B cell (primary cell): Measurements from ENCODE around the gene ZNF385D. TPM values are rescaled to one million over a fixed set of nuclear protein-coding genes. Genes with fewer than 3 reads are reported as not detected.

ENCODE experiments used
- ATAC-seq: fragments of 200-7000 bp; cut with Tn5 transposase; one replicate; pipeline ENCODE4 v1.10.0; 2021; ENCODE audit warnings: low read depth, mild to moderate bottlenecking, moderate number of reproducible peaks, moderate library complexity
- CTCF ChIA-PET: fragments of 350-600 bp; sonication (Branson Sonifier 250); formaldehyde crosslinking; loops from one replicate; lab custom pipeline; 2021; ENCODE audit warnings: antibody characterized with exemption, inconsistent platforms; lab: Charles Lee
- POLR2A ChIA-PET: fragments of 350-600 bp; sonication (Branson Sonifier 250); formaldehyde crosslinking; loops from one replicate; lab custom pipeline; 2021; ENCODE audit warnings: antibody characterized with exemption; lab: Charles Lee
- DNase-seq: peaks from one replicate; pipeline ENCODE4 v3.0.0; 2013
- H2AFZ ChIP-seq: 2 replicates; pipeline ENCODE4 v1.6.1; 2012; ENCODE audit warnings: mild to moderate bottlenecking, low read depth, low read length; ENCODE audit not compliant: insufficient read depth, poor library complexity, severe bottlenecking
- H3K27ac ChIP-seq, 2 donors: 1 replicate in 1 of 2; 2 replicates in 1 of 2; pipeline ENCODE4 v1.5.1; 2012 to 2013; ENCODE audit warnings: low read length in 2 of 2, mild to moderate bottlenecking in 2 of 2, moderate library complexity in 1 of 2
- H3K27me3 ChIP-seq, 4 experiments: fragments of 200-600 bp in 1 of 4; sonication (generic) in 1 of 4; replicated peaks in 1 of 4; 1 replicate in 2 of 4; 2 replicates in 2 of 4; pipeline versions ENCODE4 v1.6.1 to v1.7.0; 2013 to 2016; ENCODE audit warnings: low read length in 3 of 4, mild to moderate bottlenecking in 2 of 4, mixed read lengths in 1 of 4, moderate library complexity in 1 of 4; ENCODE audit not compliant: insufficient read depth in 4 of 4, control insufficient read depth in 3 of 4; ENCODE audit errors: control extremely low read depth in 1 of 4
- H3K36me3 ChIP-seq, 2 experiments: replicated peaks in 1 of 2; 1 replicate in 1 of 2; 2 replicates in 1 of 2; pipeline versions ENCODE4 v1.6.1 to v1.7.1; 2013; ENCODE audit warnings: low read length in 1 of 2; ENCODE audit not compliant: insufficient read depth in 2 of 2, control insufficient read depth in 1 of 2; ENCODE audit errors: control extremely low read depth in 1 of 2, extremely low read depth in 1 of 2
- H3K4me1 ChIP-seq, 2 donors: fragments of 200-600 bp in 1 of 2; sonication (generic) in 1 of 2; 1 replicate in 1 of 2; 2 replicates in 1 of 2; pipeline versions ENCODE4 v1.5.1 to v1.6.1; 2013 to 2017; ENCODE audit warnings: low read length in 2 of 2; ENCODE audit not compliant: control insufficient read depth in 2 of 2, insufficient read depth in 2 of 2
- H3K4me2 ChIP-seq: replicated peaks from 2 replicates; pipeline ENCODE3; 2012; ENCODE audit warnings: mild to moderate bottlenecking, low read depth, low read length; ENCODE audit not compliant: poor library complexity, severe bottlenecking
- H3K4me3 ChIP-seq, 5 experiments: fragments of 200-600 bp in 1 of 5; sonication (generic) in 1 of 5; 1 replicate in 3 of 5; 2 replicates in 2 of 5; pipeline versions ENCODE4 v1.5.1 to v1.7.0; 2011 to 2016; ENCODE audit warnings: low read length in 4 of 5, mild to moderate bottlenecking in 4 of 5, low read depth in 2 of 5, control low read depth in 1 of 5, moderate library complexity in 1 of 5; ENCODE audit not compliant: insufficient read depth in 1 of 5; ENCODE audit errors: control extremely low read depth in 1 of 5, extremely low read depth in 1 of 5
- H3K79me2 ChIP-seq: fragments of 200-600 bp; sonication (generic); one replicate; pipeline ENCODE4 v1.6.0; 2016; ENCODE audit warnings: low read length; ENCODE audit not compliant: control insufficient read depth, insufficient read depth
- H3K9ac ChIP-seq: fragments of 200-600 bp; sonication (generic); 2 replicates; pipeline ENCODE4 v1.6.1; 2017; ENCODE audit warnings: mild to moderate bottlenecking, low read length, moderate library complexity
- H3K9me3 ChIP-seq, 3 donors: one replicate each; pipeline versions ENCODE4 v1.6.1 to v1.7.1; 2013; ENCODE audit warnings: low read length in 2 of 3; ENCODE audit not compliant: control insufficient read depth in 2 of 3, insufficient read depth in 1 of 3; ENCODE audit errors: control extremely low read depth in 1 of 3
- H4K20me1 ChIP-seq: 2 replicates; pipeline ENCODE4 v1.6.0; 2012; ENCODE audit warnings: mild to moderate bottlenecking, low read length; ENCODE audit not compliant: insufficient read depth, control insufficient read depth, poor library complexity, severe bottlenecking
- H3K27ac Mint-ChIP-seq: one replicate; pipeline ENCODE4 v1.8.0; 2021; ENCODE audit warnings: mixed read lengths
- H3K27me3 Mint-ChIP-seq: one replicate; pipeline ENCODE4 v1.8.0; 2021; ENCODE audit warnings: mixed read lengths
- H3K4me1 Mint-ChIP-seq: one replicate; pipeline ENCODE4 v1.8.0; 2021; ENCODE audit warnings: mixed read lengths
- H3K4me3 Mint-ChIP-seq: one replicate; pipeline ENCODE4 v1.8.0; 2021; ENCODE audit warnings: mixed read lengths
- H3K9me3 Mint-ChIP-seq: one replicate; pipeline ENCODE4 v1.8.0; 2022; ENCODE audit warnings: mixed read lengths; ENCODE audit not compliant: insufficient read depth
- EZH2 ChIP-seq: IDR thresholded peaks from 2 replicates; pipeline ENCODE4 v1.6.1; 2012; ENCODE audit warnings: borderline replicate concordance, low read depth, mild to moderate bottlenecking, moderate library complexity, low read length; ENCODE audit not compliant: insufficient read depth, poor library complexity, severe bottlenecking
- WGBS: methylation state at CpG from one replicate; pipeline ENCODE4 v1.1.5; 2013; ENCODE audit warnings: missing lambda C conversion rate; ENCODE audit not compliant: insufficient coverage; 5-methylcytosine and 5-hydroxymethylcytosine counted together
- intact Hi-C: fragments of 100-400 bp; cut with micrococcal nuclease; formaldehyde crosslinking; loops from one replicate; pipeline ENCODE4 v1.10.0; 2022
- polyA plus RNA-seq: library from polyadenylated mRNA; depleted of rRNA; stranded (reverse); fragments of >200 nt; gene quantifications from 2 replicates; pipeline ENCODE4 v1.2.3, GENCODE V29; 2012
- total RNA-seq, 2 donors: library from RNA; stranded (reverse); fragments of 120-200 nt in 1 of 2; gene quantifications; 1 replicate in 1 of 2; 2 replicates in 1 of 2; pipeline versions ENCODE4 v1.2.3 to v1.2.4, GENCODE V29; 2013 to 2022
- TF ChIP-seq, protein P1 (sequence below): fragments of 200-600 bp; IDR thresholded peaks from one replicate; pipeline ENCODE4 v1.8.0; 2022; ENCODE audit warnings: antibody characterized with exemption, mild to moderate bottlenecking

The ZNF385D gene
- total and polyA plus RNA-seq, 2 donors (not counting 1 experiment from before 2014, with no cell fraction given): not detected

DNA sequence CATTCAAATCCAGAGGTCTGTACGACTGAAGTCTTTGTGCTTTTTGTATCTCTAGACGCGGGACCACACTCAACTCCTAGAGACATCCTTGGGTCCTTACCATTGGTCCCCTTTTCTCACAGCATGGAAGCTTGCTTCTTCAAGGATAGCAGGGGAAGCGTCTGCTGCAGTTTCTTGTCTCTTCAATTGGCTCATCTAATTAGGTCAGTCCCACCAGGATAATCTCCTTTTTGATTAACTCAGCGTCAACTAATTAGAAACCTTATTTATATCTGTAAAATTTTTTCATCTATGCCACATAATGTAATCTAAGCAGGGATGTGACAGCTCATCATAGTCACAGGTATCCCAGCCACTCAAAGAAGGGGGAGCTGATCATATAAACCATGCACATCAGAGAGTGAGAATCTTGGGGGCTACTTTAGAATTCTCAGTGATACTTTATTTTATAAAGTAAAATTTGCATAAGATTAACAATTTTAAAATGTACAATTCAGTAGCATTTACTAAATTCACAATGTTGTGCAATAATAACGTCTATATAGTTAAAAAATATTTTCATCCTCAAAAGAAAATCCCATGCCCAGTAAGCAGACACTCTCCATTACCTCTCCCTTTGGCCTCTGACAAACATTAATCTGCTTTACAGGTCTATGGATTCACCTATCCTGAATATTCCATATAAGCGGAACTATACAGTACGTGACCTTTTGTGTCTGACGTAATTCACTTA is 47.5 kb upstream of the ZNF385D start:
- no peaks in the 10 kb centered on the region for H3K36me3 ChIP-seq
- intact Hi-C loops: no loop called here
- Mint-ChIP-seq H3K9me3 (peaks cover 8% of the 10 kb centered on the region), H3K4me3 (no peak overlapping the region), H3K4me1 (no peaks in the 10 kb centered on the region), H3K27me3 (no peaks in the 10 kb centered on the region), H3K27ac (no peak overlapping the region)
- POLR2A ChIA-PET: no interaction called here
- DNase-seq (no peak), ATAC-seq (no peak)
- 91% methylated on average over 8 of the region's 9 CpGs for WGBS
- no peaks in the 10 kb centered on the region for H3K79me2 ChIP-seq
- H3K9me3 ChIP-seq: no peaks in the 10 kb centered on the region
- no peaks in the 10 kb centered on the region for H4K20me1 ChIP-seq
- no peaks in the 10 kb centered on the region for H3K27me3 ChIP-seq
- CTCF ChIA-PET: no interaction called here
- no peak overlapping the region for H2AFZ ChIP-seq
- no peak for TF ChIP-seq EZH2
- TF ChIP-seq, protein P1, sequence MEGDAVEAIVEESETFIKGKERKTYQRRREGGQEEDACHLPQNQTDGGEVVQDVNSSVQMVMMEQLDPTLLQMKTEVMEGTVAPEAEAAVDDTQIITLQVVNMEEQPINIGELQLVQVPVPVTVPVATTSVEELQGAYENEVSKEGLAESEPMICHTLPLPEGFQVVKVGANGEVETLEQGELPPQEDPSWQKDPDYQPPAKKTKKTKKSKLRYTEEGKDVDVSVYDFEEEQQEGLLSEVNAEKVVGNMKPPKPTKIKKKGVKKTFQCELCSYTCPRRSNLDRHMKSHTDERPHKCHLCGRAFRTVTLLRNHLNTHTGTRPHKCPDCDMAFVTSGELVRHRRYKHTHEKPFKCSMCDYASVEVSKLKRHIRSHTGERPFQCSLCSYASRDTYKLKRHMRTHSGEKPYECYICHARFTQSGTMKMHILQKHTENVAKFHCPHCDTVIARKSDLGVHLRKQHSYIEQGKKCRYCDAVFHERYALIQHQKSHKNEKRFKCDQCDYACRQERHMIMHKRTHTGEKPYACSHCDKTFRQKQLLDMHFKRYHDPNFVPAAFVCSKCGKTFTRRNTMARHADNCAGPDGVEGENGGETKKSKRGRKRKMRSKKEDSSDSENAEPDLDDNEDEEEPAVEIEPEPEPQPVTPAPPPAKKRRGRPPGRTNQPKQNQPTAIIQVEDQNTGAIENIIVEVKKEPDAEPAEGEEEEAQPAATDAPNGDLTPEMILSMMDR: no peak
- H3K9ac ChIP-seq: no peak overlapping the region
- no peak overlapping the region for H3K27ac ChIP-seq
- H3K4me2 ChIP-seq: no peak overlapping the region
- H3K4me1 ChIP-seq: no peaks in the 10 kb centered on the region
- no peak overlapping the region for H3K4me3 ChIP-seq

DNA sequence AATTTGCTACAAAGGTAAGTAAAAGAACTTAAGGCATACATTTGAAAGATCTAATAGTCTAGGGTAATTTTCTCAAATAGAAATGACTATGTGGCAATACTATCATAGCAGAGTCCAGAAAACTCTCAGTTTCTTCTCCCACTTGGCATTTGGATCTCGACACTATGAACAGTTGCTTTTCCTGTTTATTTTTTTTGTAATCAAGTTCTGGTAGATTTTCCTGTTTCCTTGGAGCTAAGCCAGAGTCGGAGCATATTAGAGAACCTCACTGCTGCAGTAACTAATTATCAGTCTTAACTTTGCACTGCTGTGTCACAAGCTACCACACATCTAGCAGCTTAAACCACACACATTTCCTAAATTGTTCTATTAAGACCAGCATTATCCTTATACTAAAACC is 44.9 kb upstream of the ZNF385D start:
- no peaks in the 10 kb centered on the region for H3K79me2 ChIP-seq
- intact Hi-C loops: no loop called here
- H3K4me1 ChIP-seq: no peaks in the 10 kb centered on the region
- ChIA-PET POLR2A (no interaction called here), CTCF (no interaction called here)
- DNase-seq (no peak), ATAC-seq (no peak)
- H3K27ac Mint-ChIP-seq: no peak overlapping the region
- no peaks in the 10 kb centered on the region for H3K27me3 ChIP-seq
- H3K4me3 Mint-ChIP-seq: no peak overlapping the region
- no peak overlapping the region for H3K4me3 ChIP-seq
- H3K9ac ChIP-seq: no peak overlapping the region
- no peak overlapping the region for H2AFZ ChIP-seq
- H4K20me1 ChIP-seq: no peaks in the 10 kb centered on the region
- H3K27ac ChIP-seq: no peak overlapping the region
- TF ChIP-seq, protein P1: no peak
- no peak for TF ChIP-seq EZH2
- no peaks in the 10 kb centered on the region for H3K9me3 ChIP-seq
- H3K27me3 Mint-ChIP-seq: no peaks in the 10 kb centered on the region
- no peaks in the 10 kb centered on the region for H3K36me3 ChIP-seq
- no CpG with 5 or more reads among the region's 2 CpGs for WGBS
- H3K4me1 Mint-ChIP-seq: no peaks in the 10 kb centered on the region
- H3K9me3 Mint-ChIP-seq: peaks cover 2% of the 10 kb centered on the region
- H3K4me2 ChIP-seq: no peak overlapping the region
